GM12878 (cell line): Measurements from ENCODE around the gene BCAS3. TPM values are rescaled to one million over a fixed set of nuclear protein-coding genes. Genes with fewer than 3 reads are reported as not detected.

Experiments used
- ATAC-seq: fragments of 200-7000 bp; cut with Tn5 transposase; 3 replicates; pipeline ENCODE4 v1.9.1; 2020; ENCODE audit warnings: mild to moderate bottlenecking, moderate library complexity
- BruUV-seq: library from RNA; stranded (reverse); fragments of 400-500 nt; replicated peaks from 2 replicates; lab custom pipeline; 2021; lab: Mats Ljungman, UMichigan
- CTCF ChIA-PET: fragments of 300-600 bp; sonication (Branson Sonifier 250); formaldehyde crosslinking; extraction: SDS; loops from one replicate; lab custom pipeline; 2021; ENCODE audit warnings: inconsistent platforms; lab: Yijun Ruan, JAX
- POLR2A ChIA-PET: fragments of 350-600 bp; formaldehyde crosslinking; extraction: SDS; loops from one replicate; lab custom pipeline; 2021; ENCODE audit warnings: inconsistent platforms; lab: Charles Lee
- RAD21 ChIA-PET: fragments of 300-600 bp; sonication (Branson Sonifier 250); formaldehyde crosslinking; loops from one replicate; lab custom pipeline; 2023; ENCODE audit warnings: antibody characterized with exemption; ENCODE audit not compliant: unreplicated experiment; lab: Charles Lee
- SMC1A ChIA-PET: fragments of 300-600 bp; sonication (Branson Sonifier 250); formaldehyde crosslinking; loops from one replicate; lab custom pipeline; 2023; ENCODE audit not compliant: unreplicated experiment, uncharacterized antibody; lab: Charles Lee
- DNase-seq: peaks from one replicate; pipeline ENCODE4 v3.0.0-alpha.2; 2011; ENCODE audit warnings: low read depth, low spot score
- FAIRE-seq: peaks from 3 replicates; lab custom pipeline; 2011; peaks lifted over from hg19 to GRCh38; lab: Jason Lieb, UNC
- H2AFZ ChIP-seq: 2 replicates; pipeline ENCODE4 v1.6.0; 2011; ENCODE audit warnings: low read depth, low read length, control low read depth; ENCODE audit not compliant: control insufficient read depth
- H3K27ac ChIP-seq: 2 replicates; pipeline ENCODE4 v1.5.1; 2011; ENCODE audit warnings: control low read depth; ENCODE audit not compliant: control insufficient read depth, insufficient read depth
- H3K27me3 ChIP-seq, 2 experiments: replicated peaks in 1 of 2; 2 replicates each; pipeline versions ENCODE4 v1.6.0 to v1.6.1; 2011; ENCODE audit warnings: low read length in 1 of 2; ENCODE audit not compliant: control insufficient read depth in 2 of 2, insufficient read depth in 2 of 2
- H3K36me3 ChIP-seq, 2 experiments: 2 replicates each; pipeline ENCODE4 v1.5.1; 2011; ENCODE audit warnings: low read length in 1 of 2; ENCODE audit not compliant: control insufficient read depth in 2 of 2, insufficient read depth in 2 of 2
- H3K4me1 ChIP-seq: 2 replicates; pipeline ENCODE4 v1.6.1; 2011; ENCODE audit warnings: mild to moderate bottlenecking, low read length, moderate library complexity, mixed read lengths; ENCODE audit not compliant: control insufficient read depth, insufficient read depth
- H3K4me2 ChIP-seq: 2 replicates; pipeline ENCODE4 v1.6.0; 2011; ENCODE audit warnings: control low read depth; ENCODE audit not compliant: control insufficient read depth, insufficient read depth
- H3K4me3 ChIP-seq: fragments of 200-600 bp; sonication (generic); 2 replicates; pipeline ENCODE4 v1.5.1; 2016
- H3K79me2 ChIP-seq: 2 replicates; pipeline ENCODE4 v1.6.0; 2011; ENCODE audit warnings: low read length; ENCODE audit not compliant: control insufficient read depth, insufficient read depth
- H3K9ac ChIP-seq: 2 replicates; pipeline ENCODE4 v1.8.0; 2011; ENCODE audit warnings: low read length, control low read depth, mixed read lengths; ENCODE audit not compliant: control insufficient read depth, insufficient read depth
- H3K9me3 ChIP-seq: replicated peaks from 3 replicates; pipeline ENCODE4 v1.5.1; 2011; ENCODE audit warnings: mild to moderate bottlenecking, low read length; ENCODE audit not compliant: control insufficient read depth, insufficient read depth
- H4K20me1 ChIP-seq: 2 replicates; pipeline ENCODE4 v1.6.0; 2011; ENCODE audit not compliant: control insufficient read depth, insufficient read depth
- ETV6 ChIP-seq, 2 experiments: fragments of 450-650 bp in 1 of 2; IDR thresholded peaks in 1 of 2; conservative IDR thresholded peaks in 1 of 2; 2 replicates each; pipeline ENCODE4 v1.6.1; 2014; ENCODE audit warnings: antibody characterized with exemption in 1 of 2, borderline replicate concordance in 1 of 2, low read depth in 1 of 2, mild to moderate bottlenecking in 1 of 2, moderate library complexity in 1 of 2
- FOXK2 ChIP-seq: fragments of 450-650 bp; IDR thresholded peaks from 2 replicates; pipeline ENCODE4 v1.6.1; 2017; ENCODE audit warnings: mild to moderate bottlenecking, moderate library complexity
- NFXL1 ChIP-seq: fragments of 450-650 bp; IDR thresholded peaks from 2 replicates; pipeline ENCODE4 v1.6.1; 2017; ENCODE audit warnings: antibody characterized with exemption, mild to moderate bottlenecking, borderline replicate concordance
- STAT1 ChIP-seq: fragments of 450-650 bp; conservative IDR thresholded peaks from 2 replicates; pipeline ENCODE4 v1.6.1; 2014; ENCODE audit warnings: antibody characterized with exemption, mild to moderate bottlenecking
- WGBS: methylation state at CpG from one replicate; pipeline ENCODE4 v1.1.6; 2016; ENCODE audit warnings: low lambda C conversion rate; ENCODE audit not compliant: insufficient replicate concordance, insufficient coverage; ENCODE audit errors: missing lambda C conversion rate; 5-methylcytosine and 5-hydroxymethylcytosine counted together
- in situ Hi-C: fragments of 300-500 bp; cut with MboI; formaldehyde crosslinking; loops from 9 replicates; pipeline ENCODE4 v1.14.3; 2018; ENCODE audit warnings: mixed read lengths
- intact Hi-C: fragments of 100-400 bp; cut with micrococcal nuclease; formaldehyde crosslinking; loops from one replicate; pipeline ENCODE4 v1.14.2; 2022; ENCODE audit not compliant: unreplicated experiment
- polyA plus RNA-seq, 11 experiments: library from polyadenylated mRNA; depleted of rRNA in 4 of 11; unstranded in 6 of 11; stranded (reverse) in 5 of 11; fragments of >200 nt; fragmentation: Nextera tagmentation in 4 of 11; fragmentation: Illumina TruSeq in 1 of 11; extraction: Ambion mirVana in 4 of 11; extraction: Trizol in 1 of 11; gene quantifications; 1 replicate in 1 of 11; 2 replicates in 10 of 11; pipeline versions ENCODE4 v1.2.1 to v1.2.3, GENCODE V29; 2011 to 2016; ENCODE audit warnings: inconsistent platforms in 2 of 11, missing spikeins in 2 of 11, low read depth in 1 of 11
- total RNA-seq, 4 experiments: library from RNA; depleted of rRNA in 3 of 4; stranded (reverse); fragments of >200 nt in 3 of 4; fragmentation: Illumina TruSeq in 1 of 4; extraction: Trizol in 1 of 4; gene quantifications; 2 replicates each; pipeline versions ENCODE4 v1.2.1 to v1.2.3, GENCODE V29; 2013 to 2021
- TF ChIP-seq, protein P1 (sequence below): fragments of 450-650 bp; IDR thresholded peaks from 2 replicates; pipeline ENCODE4 v1.6.1; 2017; ENCODE audit warnings: mild to moderate bottlenecking, moderate library complexity

BCAS3 gene
- total and polyA plus RNA-seq, 10 of the 15 experiments (the other 5 are each of a cell fraction or from before 2014, with no cell fraction given), result 2.1 to 11.0 (median 6.6) TPM

DNA sequence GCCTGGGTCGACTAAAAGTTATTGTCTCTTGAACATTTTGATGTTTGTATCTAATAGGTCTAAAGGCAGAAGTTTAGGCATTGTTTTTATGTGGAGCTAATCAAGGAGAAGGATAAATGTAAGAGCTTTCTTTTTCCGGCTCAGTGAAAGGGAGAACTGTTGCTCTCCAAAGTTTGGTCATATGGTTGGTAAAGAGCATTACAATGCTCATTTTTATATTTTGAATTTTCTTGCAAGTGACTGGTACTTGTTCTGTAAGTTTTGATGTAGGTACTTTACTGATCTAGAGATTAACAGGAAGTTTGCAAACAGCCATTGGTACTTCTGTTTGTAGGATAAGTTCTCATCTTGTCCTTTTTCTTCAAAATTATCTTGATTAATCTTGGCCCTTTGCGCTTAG lies 30.9 kb upstream of the BCAS3 start:
- BruUV-seq, result no TSS peak
- H3K4me2 ChIP-seq, result no peak overlapping the region
- no peaks in the 10 kb centered on the region for H3K9me3 ChIP-seq
- H4K20me1 ChIP-seq, result no peaks in the 10 kb centered on the region
- H3K4me3 ChIP-seq, result no peak overlapping the region
- peaks cover 0 to 3% of the 10 kb centered on the region in 2 experiments; a peak in 2 of 4 replicates for H3K36me3 ChIP-seq
- SMC1A ChIA-PET, result no interaction called here
- H3K4me1 ChIP-seq, result no peaks in the 10 kb centered on the region
- RAD21 ChIA-PET, result interaction anchor here (0.8 kb wide), 1 partner anchor 24 kb away, joined by 3 read pairs; no protein-coding TSS in a partner anchor
- POLR2A ChIA-PET, result no interaction called here
- H3K27me3 ChIP-seq, result no peaks in the 10 kb centered on the region
- in situ Hi-C loops (loop anchor here (25.0 kb wide), 1 partner anchor 509 kb away; the partner anchor contains the start of gene CA4), intact Hi-C loops (no loop called here)
- peaks cover 4% of the 10 kb centered on the region for H3K79me2 ChIP-seq
- H2AFZ ChIP-seq, result no peak overlapping the region
- TF ChIP-seq FOXK2 (no peak), ETV6 (conservative IDR thresholded peaks at IDR 0.05 in 1 of 2, IDR thresholded peaks at IDR 0.05 in 1 of 2; ENCODE audit: borderline replicate concordance in 1 of 2, low read depth in 1 of 2) (peak in 1 of 2 experiments; percentile 81; a peak in 1 of 4 replicates)
- no peak overlapping the region for H3K9ac ChIP-seq
- WGBS, result 94% methylated on average over 3 of the region's 3 CpGs
- H3K27ac ChIP-seq, result no peak overlapping the region
- FAIRE-seq (no peak), DNase-seq (no peak), ATAC-seq (no peak)
- CTCF ChIA-PET, result interaction anchor here (1.3 to 1.4 kb wide), 2 partner anchors 9 to 11 kb away, joined by 3 to 4 read pairs; no protein-coding TSS in a partner anchor

DNA sequence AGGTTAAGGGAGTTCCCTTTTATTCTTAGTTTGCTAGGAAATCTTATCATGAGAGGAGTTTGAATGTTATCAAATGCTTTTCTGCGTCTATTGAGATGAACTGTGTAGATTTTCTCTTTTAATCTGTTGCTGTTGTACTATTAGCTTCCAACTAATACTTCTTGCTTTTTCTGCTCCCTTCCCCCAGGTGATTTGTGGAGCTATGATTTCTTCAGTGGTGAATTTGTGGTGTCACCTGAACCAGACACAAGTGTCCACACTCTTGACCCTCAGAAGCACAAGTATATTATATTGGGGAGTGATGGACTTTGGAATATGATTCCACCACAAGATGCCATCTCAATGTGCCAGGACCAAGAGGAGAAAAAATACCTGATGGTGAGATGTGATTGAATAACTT lies 29.9 kb upstream of the BCAS3 start:
- DNase-seq (no peak), ATAC-seq (no peak), FAIRE-seq (no peak)
- Histone ChIP-seq H3K27me3 (no peaks in the 10 kb centered on the region), H3K27ac (no peak overlapping the region), H4K20me1 (no peaks in the 10 kb centered on the region), H3K79me2 (peaks cover 3% of the 10 kb centered on the region), H3K4me2 (no peak overlapping the region), H3K36me3 (peaks cover 0 to 3% of the 10 kb centered on the region in 2 experiments; a peak in 2 of 4 replicates), H3K4me1 (peaks cover 5% of the 10 kb centered on the region), H3K9ac (no peak overlapping the region), H3K4me3 (no peak overlapping the region), H2AFZ (no peak overlapping the region), H3K9me3 (no peaks in the 10 kb centered on the region)
- CTCF ChIA-PET, result interaction anchor here (1.1 to 1.4 kb wide), 2 partner anchors 9 to 35 kb away, joined by 3 to 7 read pairs; no protein-coding TSS in a partner anchor
- BruUV-seq, result no TSS peak
- intact Hi-C loops (no loop called here), in situ Hi-C loops (loop anchor here (25.0 kb wide), 1 partner anchor 510 kb away; the partner anchor contains the start of gene CA4)
- RAD21 ChIA-PET, result no interaction called here
- POLR2A ChIA-PET, result interaction anchor here (0.6 kb wide), 1 partner anchor 124 kb away, joined by 3 read pairs; no protein-coding TSS in a partner anchor
- TF ChIP-seq, protein P1, sequence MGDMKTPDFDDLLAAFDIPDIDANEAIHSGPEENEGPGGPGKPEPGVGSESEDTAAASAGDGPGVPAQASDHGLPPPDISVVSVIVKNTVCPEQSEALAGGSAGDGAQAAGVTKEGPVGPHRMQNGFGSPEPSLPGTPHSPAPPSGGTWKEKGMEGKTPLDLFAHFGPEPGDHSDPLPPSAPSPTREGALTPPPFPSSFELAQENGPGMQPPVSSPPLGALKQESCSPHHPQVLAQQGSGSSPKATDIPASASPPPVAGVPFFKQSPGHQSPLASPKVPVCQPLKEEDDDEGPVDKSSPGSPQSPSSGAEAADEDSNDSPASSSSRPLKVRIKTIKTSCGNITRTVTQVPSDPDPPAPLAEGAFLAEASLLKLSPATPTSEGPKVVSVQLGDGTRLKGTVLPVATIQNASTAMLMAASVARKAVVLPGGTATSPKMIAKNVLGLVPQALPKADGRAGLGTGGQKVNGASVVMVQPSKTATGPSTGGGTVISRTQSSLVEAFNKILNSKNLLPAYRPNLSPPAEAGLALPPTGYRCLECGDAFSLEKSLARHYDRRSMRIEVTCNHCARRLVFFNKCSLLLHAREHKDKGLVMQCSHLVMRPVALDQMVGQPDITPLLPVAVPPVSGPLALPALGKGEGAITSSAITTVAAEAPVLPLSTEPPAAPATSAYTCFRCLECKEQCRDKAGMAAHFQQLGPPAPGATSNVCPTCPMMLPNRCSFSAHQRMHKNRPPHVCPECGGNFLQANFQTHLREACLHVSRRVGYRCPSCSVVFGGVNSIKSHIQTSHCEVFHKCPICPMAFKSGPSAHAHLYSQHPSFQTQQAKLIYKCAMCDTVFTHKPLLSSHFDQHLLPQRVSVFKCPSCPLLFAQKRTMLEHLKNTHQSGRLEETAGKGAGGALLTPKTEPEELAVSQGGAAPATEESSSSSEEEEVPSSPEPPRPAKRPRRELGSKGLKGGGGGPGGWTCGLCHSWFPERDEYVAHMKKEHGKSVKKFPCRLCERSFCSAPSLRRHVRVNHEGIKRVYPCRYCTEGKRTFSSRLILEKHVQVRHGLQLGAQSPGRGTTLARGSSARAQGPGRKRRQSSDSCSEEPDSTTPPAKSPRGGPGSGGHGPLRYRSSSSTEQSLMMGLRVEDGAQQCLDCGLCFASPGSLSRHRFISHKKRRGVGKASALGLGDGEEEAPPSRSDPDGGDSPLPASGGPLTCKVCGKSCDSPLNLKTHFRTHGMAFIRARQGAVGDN, result no peak
- peak; percentile 78; the same call in 1 of the 2 replicates for TF ChIP-seq NFXL1
- TF ChIP-seq ETV6 (conservative IDR thresholded peaks at IDR 0.05 in 1 of 2, IDR thresholded peaks at IDR 0.05 in 1 of 2; ENCODE audit: borderline replicate concordance in 1 of 2, low read depth in 1 of 2), result 0 out of 4 replicates have a peak, but pooled peaks of 1 of the 2 experiments have one; percentile 57
- TF ChIP-seq STAT1, result no peak
- SMC1A ChIA-PET, result no interaction called here
- WGBS, result 92% methylated on average over 1 of the region's 1 CpG
